Uterus (tissue), 2 donors: ENCODE data around the gene RPS10.

ENCODE experiments used
- CTCF ChIP-seq, 4 experiments: fragments of 200-600 bp in 2 of 4; fragments of 450-650 bp in 2 of 4; sonication (generic) in 2 of 4; IDR thresholded peaks; one replicate each; pipeline ENCODE4 v1.5.1; 2016 to 2019; ENCODE audit warnings: antibody characterized with exemption in 4 of 4, mild to moderate bottlenecking in 2 of 4, moderate library complexity in 1 of 4
- POLR2A ChIP-seq, 2 donors: fragments of 450-650 bp; IDR thresholded peaks; one replicate each; pipeline ENCODE4 v1.6.1; 2016; ENCODE audit warnings: antibody characterized with exemption in 2 of 2, mild to moderate bottlenecking in 1 of 2, moderate library complexity in 1 of 2

- TF ChIP-seq CTCF (IDR thresholded peaks at IDR 0.05) (no peak), POLR2A (IDR thresholded peaks at IDR 0.05) (no peak)
Observed at GRCh38 chr6:34386316-34387137, 39.3 kb downstream of the RPS10 start.
